ENCODE results near the gene SLC7A14. TPM values are rescaled to one million over a fixed set of nuclear protein-coding genes. Genes with fewer than 3 reads are reported as not detected.

SLC7A14 gene
- total RNA-seq, 2 experiments from 2014 or later, result not detected

GRCh38 chr3:170440344-170440743, 145.5 kb downstream of the SLC7A14 start:
- Histone ChIP-seq H4K20me1 (ENCODE audit: insufficient read depth, low read length) (no peaks in the 10 kb centered on the region), H3K27ac (ENCODE audit: low read depth, low read length, poor library complexity, severe bottlenecking) (no peak overlapping the region), H3K79me2 (ENCODE audit: insufficient read depth, low read depth, low read length) (no peaks in the 10 kb centered on the region), H3K4me2 (ENCODE audit: low read length) (no peak overlapping the region), H2AFZ (ENCODE audit: low read length) (no peak overlapping the region), H3K36me3 (ENCODE audit: insufficient read depth, low read length) (no peaks in the 10 kb centered on the region), H3K4me1 (ENCODE audit: insufficient read depth, low read length, poor library complexity, severe bottlenecking) (no peaks in the 10 kb centered on the region), H3K4me3 (ENCODE audit: low read depth, low read length, poor library complexity, severe bottlenecking) (no peak overlapping the region), H3K9me3 (ENCODE audit: low read length) (no peaks in the 10 kb centered on the region), H3K9me2 (ENCODE audit: insufficient read depth, low read length) (no peaks in the 10 kb centered on the region)
- no peak for TF ChIP-seq CTCF (conservative IDR thresholded peaks at IDR 0.05; ENCODE audit: low read length)
- TF ChIP-seq EZH2phosphoT487 (IDR thresholded peaks at IDR 0.05; ENCODE audit: borderline replicate concordance, low read depth, low read length), result no peak
- intact Hi-C loops (cut with micrococcal nuclease; ENCODE audit: unreplicated experiment), result no loop called here
- ChIA-PET POLR2A (no interaction called here), CTCF (ENCODE audit: unreplicated experiment) (no interaction called here)
- no peak for DNase-seq (ENCODE audit: low spot score)
- no TSS peak for BruUV-seq (replicated peaks)

GRCh38 chr3:170438836-170439235, 147.0 kb downstream of the SLC7A14 start:
- Histone ChIP-seq H3K36me3 (ENCODE audit: insufficient read depth, low read length) (no peaks in the 10 kb centered on the region), H3K4me2 (ENCODE audit: low read length) (no peak overlapping the region), H3K27ac (ENCODE audit: low read depth, low read length, poor library complexity, severe bottlenecking) (no peak overlapping the region), H3K4me3 (ENCODE audit: low read depth, low read length, poor library complexity, severe bottlenecking) (no peak overlapping the region), H2AFZ (ENCODE audit: low read length) (no peak overlapping the region), H3K9me2 (ENCODE audit: insufficient read depth, low read length) (no peaks in the 10 kb centered on the region), H3K79me2 (ENCODE audit: insufficient read depth, low read depth, low read length) (no peaks in the 10 kb centered on the region), H3K9me3 (ENCODE audit: low read length) (no peaks in the 10 kb centered on the region), H3K4me1 (ENCODE audit: insufficient read depth, low read length, poor library complexity, severe bottlenecking) (no peaks in the 10 kb centered on the region), H4K20me1 (ENCODE audit: insufficient read depth, low read length) (no peaks in the 10 kb centered on the region)
- ChIA-PET CTCF (ENCODE audit: unreplicated experiment) (no interaction called here), POLR2A (interaction anchor here (0.6 to 1.0 kb wide), 3 partner anchors 10 to 250 kb away, joined by 3 to 4 read pairs (median 3); no protein-coding TSS in a partner anchor)
- BruUV-seq (replicated peaks), result no TSS peak
- no peak for TF ChIP-seq CTCF (conservative IDR thresholded peaks at IDR 0.05; ENCODE audit: low read length)
- TF ChIP-seq EZH2phosphoT487 (IDR thresholded peaks at IDR 0.05; ENCODE audit: borderline replicate concordance, low read depth, low read length), result no peak
- DNase-seq (ENCODE audit: low spot score), result no peak
- intact Hi-C loops (cut with micrococcal nuclease; ENCODE audit: unreplicated experiment), result no loop called here

GRCh38 chr3:170437696-170438407, 148.0 kb downstream of the SLC7A14 start:
- POLR2A ChIA-PET, result interaction anchor here (0.5 to 1.0 kb wide), 3 partner anchors 11 to 249 kb away, joined by 3 to 4 read pairs (median 3); no protein-coding TSS in a partner anchor
- no peak overlapping the region for H3K4me2 ChIP-seq (ENCODE audit: low read length)
- H3K27ac ChIP-seq (ENCODE audit: low read depth, low read length, poor library complexity, severe bottlenecking), result no peak overlapping the region
- H3K4me3 ChIP-seq (ENCODE audit: low read depth, low read length, poor library complexity, severe bottlenecking), result no peak overlapping the region
- TF ChIP-seq CTCF (conservative IDR thresholded peaks at IDR 0.05; ENCODE audit: low read length) (no peak), EZH2phosphoT487 (IDR thresholded peaks at IDR 0.05; ENCODE audit: borderline replicate concordance, low read depth, low read length) (no peak)
- no peaks in the 10 kb centered on the region for H3K9me3 ChIP-seq (ENCODE audit: low read length)
- no peak for DNase-seq (ENCODE audit: low spot score)
- no peaks in the 10 kb centered on the region for H3K79me2 ChIP-seq (ENCODE audit: insufficient read depth, low read depth, low read length)
- intact Hi-C loops (cut with micrococcal nuclease; ENCODE audit: unreplicated experiment), result no loop called here
- no peaks in the 10 kb centered on the region for H3K36me3 ChIP-seq (ENCODE audit: insufficient read depth, low read length)
- CTCF ChIA-PET (ENCODE audit: unreplicated experiment), result no interaction called here
- H3K4me1 ChIP-seq (ENCODE audit: insufficient read depth, low read length, poor library complexity, severe bottlenecking), result no peaks in the 10 kb centered on the region
- no peaks in the 10 kb centered on the region for H4K20me1 ChIP-seq (ENCODE audit: insufficient read depth, low read length)
- BruUV-seq (replicated peaks), result no TSS peak
- H3K9me2 ChIP-seq (ENCODE audit: insufficient read depth, low read length), result no peaks in the 10 kb centered on the region
- no peak overlapping the region for H2AFZ ChIP-seq (ENCODE audit: low read length)
